Measurements from ENCODE around the gene SLIT3. TPM values are rescaled to one million over a fixed set of nuclear protein-coding genes. Genes with fewer than 3 reads are reported as not detected.

The SLIT3 gene
- polyA plus RNA-seq, 6 donors from 2014 or later, result not detected

- Mint-ChIP-seq H3K27me3 (peaks cover 0 to 13% (median 12%) of the 10 kb centered on the region in 3 donors), H3K36me3 (peaks cover 0 to 4% of the 10 kb centered on the region in 2 donors), H3K27ac (no peak overlapping the region), H3K4me3 (no peak overlapping the region), H3K9me3 (peaks cover 4 to 19% (median 12%) of the 10 kb centered on the region in 7 donors), H3K4me1 (no peaks in the 10 kb centered on the region)
- DNase-seq, result no peak
- ATAC-seq (ENCODE audit: low read depth in 2 of 2), result peak in 1 of 2 donors; percentile 35
These were observed 566.2 kb downstream of the SLIT3 start for GRCh38 chr5:168734620-168735300.

DNA sequence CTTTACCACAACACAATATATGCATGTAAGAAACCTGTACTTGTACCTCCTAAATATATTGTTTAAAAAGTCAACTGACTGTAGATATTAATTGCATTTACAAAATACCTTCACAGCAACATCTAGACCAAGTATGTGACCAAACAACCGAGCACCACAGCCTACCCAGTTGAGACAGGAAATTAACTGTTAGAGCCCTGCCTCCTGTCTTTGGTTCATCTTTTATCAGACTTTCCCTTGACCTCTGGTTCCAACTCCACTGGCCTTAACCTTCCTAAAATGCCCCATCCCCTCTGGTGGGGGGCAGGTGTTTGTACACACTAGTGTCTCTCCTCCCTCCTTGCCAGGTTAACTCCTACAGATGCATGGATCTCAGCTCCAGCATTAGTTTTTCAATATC is 566.8 kb downstream of the SLIT3 start:
- peaks cover 8 to 23% (median 15%) of the 10 kb centered on the region in 7 donors for H3K9me3 Mint-ChIP-seq
- H3K27ac Mint-ChIP-seq, result peak overlapping the region in 1 of 6 donors; percentile 30
- H3K4me3 Mint-ChIP-seq, result no peak overlapping the region
- no peak for DNase-seq
- no peak for ATAC-seq (ENCODE audit: low read depth in 2 of 2)
- H3K4me1 Mint-ChIP-seq, result no peaks in the 10 kb centered on the region
- peaks cover 4 to 10% of the 10 kb centered on the region in 2 donors for H3K36me3 Mint-ChIP-seq
- peaks cover 0 to 17% (median 16%) of the 10 kb centered on the region in 3 donors for H3K27me3 Mint-ChIP-seq

- ATAC-seq (ENCODE audit: low read depth in 2 of 2) (no peak), DNase-seq (no peak)
- H3K27me3 Mint-ChIP-seq, result peaks cover 0 to 9% (median 9%) of the 10 kb centered on the region in 3 donors
- peak overlapping the region in 1 of 8 donors; percentile 35 for H3K4me3 Mint-ChIP-seq
- H3K4me1 Mint-ChIP-seq, result no peaks in the 10 kb centered on the region
- no peak overlapping the region for H3K27ac Mint-ChIP-seq
- H3K9me3 Mint-ChIP-seq, result peaks cover 17 to 44% (median 37%) of the 10 kb centered on the region in 7 donors
- H3K36me3 Mint-ChIP-seq, result peaks cover 4 to 23% of the 10 kb centered on the region in 2 donors
These were observed 572.3 kb downstream of the SLIT3 start for GRCh38 chr5:168728546-168729211.

DNA sequence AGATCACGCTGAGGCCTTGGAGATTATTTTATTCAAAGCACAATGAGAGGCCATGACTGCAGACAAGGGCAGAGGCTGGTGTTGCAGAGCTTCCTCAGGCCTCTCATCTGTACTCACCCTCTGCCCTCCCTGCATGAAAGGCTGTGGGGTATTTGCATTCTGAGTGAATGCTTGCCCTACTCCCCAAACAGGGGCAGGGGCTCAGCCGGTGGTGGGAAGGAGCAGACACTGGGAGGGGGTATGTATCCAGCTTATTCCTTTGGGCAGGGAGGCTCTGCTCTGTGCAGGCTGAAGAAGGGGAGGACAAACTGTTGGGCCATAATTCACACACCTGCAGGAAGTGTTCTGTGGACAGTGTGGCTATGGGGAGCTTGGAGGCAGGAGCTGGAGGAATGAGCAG is 573.4 kb downstream of the SLIT3 start:
- no peaks in the 10 kb centered on the region for H3K4me1 Mint-ChIP-seq
- H3K36me3 Mint-ChIP-seq, result peaks cover 4 to 23% of the 10 kb centered on the region in 2 donors
- H3K9me3 Mint-ChIP-seq, result peaks cover 22 to 44% (median 37%) of the 10 kb centered on the region in 7 donors
- DNase-seq, result no peak
- no peak overlapping the region for H3K4me3 Mint-ChIP-seq
- no peak overlapping the region for H3K27ac Mint-ChIP-seq
- ATAC-seq (ENCODE audit: low read depth in 2 of 2), result no peak
- peaks cover 0 to 20% (median 15%) of the 10 kb centered on the region in 3 donors for H3K27me3 Mint-ChIP-seq

DNA sequence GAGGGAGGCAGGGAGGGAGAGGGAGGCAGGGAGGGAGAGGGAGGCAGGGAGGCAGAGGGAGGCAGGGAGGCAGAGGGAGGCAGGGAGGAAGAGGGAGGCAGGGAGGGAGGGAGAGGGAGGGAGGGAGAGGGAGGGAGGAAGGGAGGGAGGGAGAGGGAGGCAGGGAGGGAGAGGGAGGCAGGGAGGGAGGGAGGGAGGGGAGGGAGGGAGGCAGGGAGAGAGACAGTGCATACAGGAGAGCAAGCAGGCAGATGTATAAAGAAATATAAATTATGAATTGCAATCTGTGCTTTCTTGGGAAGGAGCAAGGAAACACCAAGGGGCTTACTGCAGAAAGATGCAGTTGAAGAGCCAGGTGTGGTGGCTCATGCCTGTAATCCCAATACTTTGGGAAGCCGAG is 574.6 kb downstream of the SLIT3 start:
- ATAC-seq (ENCODE audit: low read depth in 2 of 2) (no peak), DNase-seq (no peak)
- H3K27me3 Mint-ChIP-seq, result peaks cover 0 to 30% (median 19%) of the 10 kb centered on the region in 3 donors
- no peak overlapping the region for H3K27ac Mint-ChIP-seq
- no peak overlapping the region for H3K4me3 Mint-ChIP-seq
- no peaks in the 10 kb centered on the region for H3K4me1 Mint-ChIP-seq
- peaks cover 22 to 43% (median 31%) of the 10 kb centered on the region in 7 donors for H3K9me3 Mint-ChIP-seq
- peaks cover 4 to 23% of the 10 kb centered on the region in 2 donors for H3K36me3 Mint-ChIP-seq

DNA sequence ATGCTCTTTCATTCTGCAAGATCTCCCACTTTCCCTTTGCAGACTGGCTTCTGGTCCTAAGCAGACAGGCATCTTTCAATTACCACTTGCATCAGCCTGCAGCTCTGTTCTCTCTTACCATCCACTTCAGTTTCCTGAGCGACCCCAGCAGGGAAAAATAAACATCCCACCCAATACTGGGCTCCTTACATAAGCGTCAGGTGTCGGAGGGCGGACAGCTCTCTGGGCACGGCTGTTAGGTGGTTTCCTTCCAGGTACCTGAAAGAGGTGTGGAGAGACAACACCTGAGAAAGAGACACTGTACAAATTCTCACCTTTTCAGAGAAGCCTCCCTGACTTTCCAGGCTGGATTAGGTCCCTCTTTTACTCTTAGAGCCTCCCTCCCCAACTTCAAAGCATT is 576.7 kb downstream of the SLIT3 start:
- Mint-ChIP-seq H3K4me1 (no peaks in the 10 kb centered on the region), H3K27me3 (peaks cover 0 to 32% (median 10%) of the 10 kb centered on the region in 3 donors), H3K27ac (no peak overlapping the region), H3K36me3 (peaks cover 0 to 14% of the 10 kb centered on the region in 2 donors), H3K4me3 (no peak overlapping the region), H3K9me3 (peaks cover 10 to 26% (median 16%) of the 10 kb centered on the region in 7 donors)
- no peak for DNase-seq
- no peak for ATAC-seq (ENCODE audit: low read depth in 2 of 2)

- Mint-ChIP-seq H3K4me1 (no peaks in the 10 kb centered on the region), H3K4me3 (no peak overlapping the region), H3K27ac (peak overlapping the region in 1 of 6 donors; percentile 36), H3K9me3 (peaks cover 7 to 16% (median 10%) of the 10 kb centered on the region in 7 donors), H3K27me3 (peaks cover 0 to 32% (median 10%) of the 10 kb centered on the region in 3 donors), H3K36me3 (peaks cover 0 to 12% of the 10 kb centered on the region in 2 donors)
- ATAC-seq (ENCODE audit: low read depth in 2 of 2), result no peak
- DNase-seq, result no peak
These were observed 577.9 kb downstream of the SLIT3 start for GRCh38 chr5:168723037-168723436.

- H3K27ac Mint-ChIP-seq, result no peak overlapping the region
- no peaks in the 10 kb centered on the region for H3K4me1 Mint-ChIP-seq
- H3K27me3 Mint-ChIP-seq, result peaks cover 0 to 32% (median 10%) of the 10 kb centered on the region in 3 donors
- H3K9me3 Mint-ChIP-seq, result peaks cover 0 to 6% (median 0%) of the 10 kb centered on the region in 7 donors
- peaks cover 0 to 2% of the 10 kb centered on the region in 2 donors for H3K36me3 Mint-ChIP-seq
- DNase-seq, result no peak
- H3K4me3 Mint-ChIP-seq, result no peak overlapping the region
- ATAC-seq (ENCODE audit: low read depth in 2 of 2), result no peak
These were observed 579.0 kb downstream of the SLIT3 start for GRCh38 chr5:168721966-168722365.

GRCh38 chr5:168721002-168721753 is 579.8 kb downstream of the SLIT3 start:
- no peak overlapping the region for H3K27ac Mint-ChIP-seq
- H3K36me3 Mint-ChIP-seq, result no peaks in the 10 kb centered on the region
- DNase-seq (no peak), ATAC-seq (ENCODE audit: low read depth in 2 of 2) (no peak)
- no peaks in the 10 kb centered on the region for H3K4me1 Mint-ChIP-seq
- H3K9me3 Mint-ChIP-seq, result peaks cover 0 to 5% (median 0%) of the 10 kb centered on the region in 7 donors
- H3K4me3 Mint-ChIP-seq, result no peak overlapping the region
- peaks cover 0 to 32% (median 10%) of the 10 kb centered on the region in 3 donors for H3K27me3 Mint-ChIP-seq

GRCh38 chr5:168720575-168720974 is 580.4 kb downstream of the SLIT3 start:
- no peak for DNase-seq
- no peak for ATAC-seq (ENCODE audit: low read depth in 2 of 2)
- Mint-ChIP-seq H3K27ac (no peak overlapping the region), H3K36me3 (no peaks in the 10 kb centered on the region), H3K9me3 (peaks cover 0 to 5% (median 0%) of the 10 kb centered on the region in 7 donors), H3K4me1 (no peaks in the 10 kb centered on the region), H3K4me3 (no peak overlapping the region), H3K27me3 (peaks cover 0 to 32% (median 10%) of the 10 kb centered on the region in 3 donors)

DNA sequence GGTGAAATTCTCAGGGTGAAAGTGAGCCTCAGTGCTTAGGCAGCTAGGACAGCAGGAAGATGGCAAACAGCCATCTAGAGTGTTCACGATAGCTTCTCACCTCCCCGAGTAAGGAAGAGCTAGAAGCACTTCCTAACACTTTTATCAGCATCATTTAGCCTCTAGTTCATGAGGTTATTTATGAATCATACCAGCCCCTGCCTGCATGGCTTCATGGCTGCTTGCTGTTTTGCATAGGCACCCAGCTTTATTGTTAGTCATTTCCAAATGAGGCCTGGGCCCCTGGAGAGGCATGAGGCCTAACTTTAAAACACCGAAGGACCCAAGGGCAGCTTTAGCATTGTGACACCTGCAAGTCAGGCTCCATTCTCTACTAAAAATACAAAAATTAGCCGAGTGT is 586.9 kb downstream of the SLIT3 start:
- Mint-ChIP-seq H3K9me3 (no peaks in the 10 kb centered on the region), H3K4me1 (no peaks in the 10 kb centered on the region), H3K27ac (no peak overlapping the region), H3K36me3 (no peaks in the 10 kb centered on the region), H3K4me3 (no peak overlapping the region), H3K27me3 (no peaks in the 10 kb centered on the region)
- DNase-seq (no peak), ATAC-seq (ENCODE audit: low read depth in 2 of 2) (no peak)

DNA sequence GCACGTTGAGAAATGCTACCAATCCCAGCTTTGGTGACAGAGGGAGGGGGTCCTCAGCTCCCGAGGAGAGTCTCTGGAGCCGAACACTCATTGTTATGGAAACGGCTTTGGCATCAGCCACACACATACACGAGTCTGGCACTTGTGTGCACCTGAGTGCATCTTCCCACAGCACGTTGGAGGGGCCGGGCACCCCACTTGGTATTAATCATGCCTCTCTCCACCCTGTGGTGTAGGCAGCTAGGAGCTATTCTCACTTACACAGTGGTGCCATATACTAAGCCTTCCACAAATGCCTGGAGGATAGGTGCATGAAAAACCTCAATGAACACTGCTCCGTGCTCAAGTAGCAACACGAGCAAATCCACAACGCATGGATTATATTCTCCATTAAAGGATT is 587.9 kb downstream of the SLIT3 start:
- no peak for DNase-seq
- H3K27ac Mint-ChIP-seq, result no peak overlapping the region
- ATAC-seq (ENCODE audit: low read depth in 2 of 2), result no peak
- no peaks in the 10 kb centered on the region for H3K9me3 Mint-ChIP-seq
- H3K27me3 Mint-ChIP-seq, result no peaks in the 10 kb centered on the region
- H3K36me3 Mint-ChIP-seq, result no peaks in the 10 kb centered on the region
- H3K4me3 Mint-ChIP-seq, result no peak overlapping the region
- no peaks in the 10 kb centered on the region for H3K4me1 Mint-ChIP-seq

GRCh38 chr5:168712280-168712924 is 588.5 kb downstream of the SLIT3 start:
- H3K27me3 Mint-ChIP-seq, result no peaks in the 10 kb centered on the region
- no peaks in the 10 kb centered on the region for H3K9me3 Mint-ChIP-seq
- DNase-seq (no peak), ATAC-seq (ENCODE audit: low read depth in 2 of 2) (no peak)
- H3K4me3 Mint-ChIP-seq, result no peak overlapping the region
- H3K36me3 Mint-ChIP-seq, result no peaks in the 10 kb centered on the region
- no peaks in the 10 kb centered on the region for H3K4me1 Mint-ChIP-seq
- H3K27ac Mint-ChIP-seq, result no peak overlapping the region
